ENCODE results near the gene TRIM66.

DNA sequence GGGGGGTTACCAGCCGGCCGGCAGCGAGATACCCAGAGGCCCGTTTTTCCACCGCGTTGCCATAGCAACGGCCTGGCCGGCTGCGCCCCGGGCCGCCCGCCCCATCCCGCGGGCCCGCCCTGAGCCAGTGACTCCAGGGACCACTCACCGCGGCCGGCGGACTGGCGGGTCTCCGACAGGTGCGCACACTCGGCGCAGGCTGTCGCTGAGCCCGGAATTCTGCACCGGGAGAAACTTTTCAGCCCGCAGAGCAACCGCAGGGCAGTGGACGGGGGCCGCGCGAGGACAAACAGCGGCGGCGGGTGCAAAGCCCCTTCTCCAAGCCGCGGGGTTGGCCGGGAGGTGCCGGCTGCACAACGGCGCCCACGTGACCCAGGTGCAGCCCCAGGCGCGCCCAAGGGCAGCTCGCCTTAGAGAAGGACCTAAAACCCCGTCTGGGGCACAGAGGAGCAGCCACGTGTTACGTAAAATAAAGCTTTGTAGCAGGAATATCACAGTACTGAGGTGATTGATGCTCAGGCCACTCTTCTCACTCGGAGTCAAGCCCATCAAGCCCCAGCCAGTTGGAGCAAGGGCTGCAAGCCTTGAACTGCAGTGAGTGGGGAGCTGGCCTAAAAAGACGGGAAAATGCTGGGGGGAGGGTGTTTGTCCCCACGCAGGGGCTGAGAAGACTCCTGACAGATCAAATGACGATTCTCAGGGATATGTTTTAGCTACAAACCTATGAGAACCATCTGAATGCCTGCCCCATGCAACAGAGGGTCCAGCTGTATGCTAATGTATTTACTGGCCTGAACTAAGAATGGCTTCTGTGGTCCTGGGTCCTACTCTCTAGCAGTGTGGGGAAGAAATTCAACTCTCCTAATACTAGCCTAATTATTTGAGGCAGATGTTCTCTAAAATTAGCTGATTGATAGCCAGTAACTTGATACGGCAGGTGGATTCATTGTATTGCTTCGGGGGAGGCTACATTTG, 88.2 kb downstream of the TRIM66 start, which contains the start of gene STK33:
- TF ChIP-seq, protein P1, sequence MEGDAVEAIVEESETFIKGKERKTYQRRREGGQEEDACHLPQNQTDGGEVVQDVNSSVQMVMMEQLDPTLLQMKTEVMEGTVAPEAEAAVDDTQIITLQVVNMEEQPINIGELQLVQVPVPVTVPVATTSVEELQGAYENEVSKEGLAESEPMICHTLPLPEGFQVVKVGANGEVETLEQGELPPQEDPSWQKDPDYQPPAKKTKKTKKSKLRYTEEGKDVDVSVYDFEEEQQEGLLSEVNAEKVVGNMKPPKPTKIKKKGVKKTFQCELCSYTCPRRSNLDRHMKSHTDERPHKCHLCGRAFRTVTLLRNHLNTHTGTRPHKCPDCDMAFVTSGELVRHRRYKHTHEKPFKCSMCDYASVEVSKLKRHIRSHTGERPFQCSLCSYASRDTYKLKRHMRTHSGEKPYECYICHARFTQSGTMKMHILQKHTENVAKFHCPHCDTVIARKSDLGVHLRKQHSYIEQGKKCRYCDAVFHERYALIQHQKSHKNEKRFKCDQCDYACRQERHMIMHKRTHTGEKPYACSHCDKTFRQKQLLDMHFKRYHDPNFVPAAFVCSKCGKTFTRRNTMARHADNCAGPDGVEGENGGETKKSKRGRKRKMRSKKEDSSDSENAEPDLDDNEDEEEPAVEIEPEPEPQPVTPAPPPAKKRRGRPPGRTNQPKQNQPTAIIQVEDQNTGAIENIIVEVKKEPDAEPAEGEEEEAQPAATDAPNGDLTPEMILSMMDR (IDR thresholded peaks at IDR 0.05; ENCODE audit: poor library complexity), result no peak
- TF ChIP-seq EZH2 (IDR thresholded peaks at IDR 0.05; ENCODE audit: borderline replicate concordance), result no peak

Data from hepatocyte (in vitro differentiated cells).